Measurements from ENCODE around the gene PHACTR3.

PHACTR3 gene

GRCh38 chr20:59698598-59698997 is 94.3 kb downstream of the PHACTR3 start:
- DNase-seq (ENCODE audit: low spot score), result no peak

GRCh38 chr20:59701236-59701635 is 96.9 kb downstream of the PHACTR3 start:
- no peak for DNase-seq (ENCODE audit: low spot score)

GRCh38 chr20:59703046-59703445 is 98.7 kb downstream of the PHACTR3 start:
- DNase-seq (ENCODE audit: low spot score), result no peak

GRCh38 chr20:59705651-59706399 is 101.5 kb downstream of the PHACTR3 start:
- no peak for DNase-seq (ENCODE audit: low spot score)

- no peak for DNase-seq (ENCODE audit: low spot score)
Observed at GRCh38 chr20:59706400-59706693, 102.0 kb downstream of the PHACTR3 start.

GRCh38 chr20:59708326-59708725 is 104.0 kb downstream of the PHACTR3 start:
- DNase-seq (ENCODE audit: low spot score), result peak; percentile 34

GRCh38 chr20:59709636-59710035 is 105.3 kb downstream of the PHACTR3 start:
- peak; percentile 8 for DNase-seq (ENCODE audit: low spot score)

GRCh38 chr20:59718071-59718470 is 113.7 kb downstream of the PHACTR3 start:
- DNase-seq (ENCODE audit: low spot score), result no peak

- DNase-seq (ENCODE audit: low spot score), result no peak
Observed at GRCh38 chr20:59718751-59719150, 114.4 kb downstream of the PHACTR3 start.

GRCh38 chr20:59720013-59720412 is 115.7 kb downstream of the PHACTR3 start:
- DNase-seq (ENCODE audit: low spot score), result no peak

GRCh38 chr20:59721386-59721785 is 117.0 kb downstream of the PHACTR3 start:
- DNase-seq (ENCODE audit: low spot score), result no peak

- DNase-seq (ENCODE audit: low spot score), result no peak
Observed at GRCh38 chr20:59723108-59723500, 118.8 kb downstream of the PHACTR3 start.

GRCh38 chr20:59723607-59724456 is 119.5 kb downstream of the PHACTR3 start:
- peak; percentile 92 for DNase-seq (ENCODE audit: low spot score)

GRCh38 chr20:59724457-59725366 is 120.4 kb downstream of the PHACTR3 start:
- no peak for DNase-seq (ENCODE audit: low spot score)

GRCh38 chr20:59725476-59726280 is 121.3 kb downstream of the PHACTR3 start:
- peak; percentile 40 for DNase-seq (ENCODE audit: low spot score)

GRCh38 chr20:59726281-59726595 is 121.9 kb downstream of the PHACTR3 start:
- DNase-seq (ENCODE audit: low spot score), result no peak

GRCh38 chr20:59728722-59729430 is 124.5 kb downstream of the PHACTR3 start:
- DNase-seq (ENCODE audit: low spot score), result no peak

- no peak for DNase-seq (ENCODE audit: low spot score)
Observed at GRCh38 chr20:59729506-59729905, 125.2 kb downstream of the PHACTR3 start.

GRCh38 chr20:59730722-59731121 is 126.4 kb downstream of the PHACTR3 start:
- DNase-seq (ENCODE audit: low spot score), result no peak

- DNase-seq (ENCODE audit: low spot score), result no peak
Observed at GRCh38 chr20:59731376-59731775, 127.0 kb downstream of the PHACTR3 start.

- DNase-seq (ENCODE audit: low spot score), result no peak
Observed at GRCh38 chr20:59733351-59733750, 129.0 kb downstream of the PHACTR3 start.

Measured in kidney tubule cell (primary cell).